ENCODE measurements around the gene MTMR3. TPM values are rescaled to one million over a fixed set of nuclear protein-coding genes. Genes with fewer than 3 reads are reported as not detected.

MTMR3 gene
- total RNA-seq, 1 donor from 2014 or later = 41.0 TPM

- no peaks in the 10 kb centered on the region for H4K20me1 ChIP-seq (ENCODE audit: insufficient read depth, low read length)
- H3K9ac ChIP-seq (ENCODE audit: low read length) = peak within 1 kb of the TSS; percentile 61
- H3K36me3 ChIP-seq (ENCODE audit: insufficient read depth, low read length) = no peaks in the 10 kb centered on the region
- Mint-ChIP-seq H3K27me3 (ENCODE audit: low read depth, unreplicated experiment) (peaks cover 19% of the 10 kb centered on the region), H3K4me3 (ENCODE audit: unreplicated experiment) (no peak within 1 kb of the TSS), H3K4me1 (ENCODE audit: low read depth, unreplicated experiment) (no peaks in the 10 kb centered on the region), H3K27ac (ENCODE audit: unreplicated experiment) (no peak within 1 kb of the TSS), H3K36me3 (ENCODE audit: low read depth, unreplicated experiment) (no peaks in the 10 kb centered on the region), H3K9me3 (ENCODE audit: unreplicated experiment) (no peaks in the 10 kb centered on the region)
- peaks cover 15% of the 10 kb centered on the region for H3K27me3 ChIP-seq (ENCODE audit: insufficient read depth, low read length)
- no peak for TF ChIP-seq EZH2 (IDR thresholded peaks at IDR 0.05; ENCODE audit: insufficient read depth, low read length)
- no peak for TF ChIP-seq CTCF (IDR thresholded peaks at IDR 0.05; ENCODE audit: insufficient read depth, low read depth, low read length)
- peak within 1 kb of the TSS; percentile 82 for H3K4me2 ChIP-seq (ENCODE audit: low read length)
- H2AFZ ChIP-seq (ENCODE audit: low read depth, low read length) = peak within 1 kb of the TSS; percentile 84
- DNase-seq (ENCODE audit: low read depth) (peak; percentile 61), FAIRE-seq (no peak)
- H3K4me3 ChIP-seq (ENCODE audit: insufficient read depth, low read depth, low read length) = peak within 1 kb of the TSS; percentile 50
- H3K79me2 ChIP-seq (ENCODE audit: insufficient read depth, low read length) = no peaks in the 10 kb centered on the region
- H3K9me3 ChIP-seq (ENCODE audit: insufficient read depth, low read depth, low read length) = no peaks in the 10 kb centered on the region
- peaks cover 5% of the 10 kb centered on the region for H3K4me1 ChIP-seq (ENCODE audit: insufficient read depth, low read length)
- no peak within 1 kb of the TSS for H3K27ac ChIP-seq (ENCODE audit: low read depth, low read length)
Observed at GRCh38 chr22:30079952-30080533, 197.1 kb downstream of the MTMR3 start, which contains the start of gene HORMAD2. TSS of gene HORMAD2 (plus strand) at chr22:30080464. CDS start at chr22:30093953, 13,489 bp downstream.

Small RNA genes lying within 50 kb of the gene (microRNA-seq; reads per million reads assigned to microRNA genes)
- gene MIR6818 = 3.3 reads per million, percentile 9 among the genes with 10 or more reads in this experiment

Other genes with a start within 250 kb of the MTMR3 start
- 0.12 TPM in 1 of 2 replicates, not detected in the other for gene CABP7, start 163.2 kb upstream of the MTMR3 start, total RNA-seq
- gene ZMAT5, start 116.2 kb upstream of the MTMR3 start, total RNA-seq = 24.4 and 24.8 TPM in 2 replicates
- gene UQCR10, start 115.8 kb upstream of the MTMR3 start, total RNA-seq = 110 and 112 TPM in 2 replicates
- 69.5 and 71.2 TPM in 2 replicates for gene ASCC2, start 44.9 kb upstream of the MTMR3 start, total RNA-seq
- not detected in 2 replicates for gene HORMAD2, start 197.3 kb downstream of the MTMR3 start, total RNA-seq